GM18517 (cell line): ENCODE measurements around the gene PCLO.
"Not testable (repeated sequence)": the region's sequence is repeated elsewhere in the genome, so short reads cannot be mapped to it uniquely, and the experiment has no call there.

ENCODE experiments used
- ATAC-seq: cut with Tn5 transposase; IDR thresholded peaks from one replicate; pipeline ENCODE4 v1.9.1; 2021; ENCODE audit warnings: mild to moderate bottlenecking, moderate library complexity; ENCODE audit not compliant: unreplicated experiment

PCLO gene

GRCh38 chr7:82745117-82745516 lies 417.6 kb downstream of the PCLO start:
- no peak for ATAC-seq

DNA sequence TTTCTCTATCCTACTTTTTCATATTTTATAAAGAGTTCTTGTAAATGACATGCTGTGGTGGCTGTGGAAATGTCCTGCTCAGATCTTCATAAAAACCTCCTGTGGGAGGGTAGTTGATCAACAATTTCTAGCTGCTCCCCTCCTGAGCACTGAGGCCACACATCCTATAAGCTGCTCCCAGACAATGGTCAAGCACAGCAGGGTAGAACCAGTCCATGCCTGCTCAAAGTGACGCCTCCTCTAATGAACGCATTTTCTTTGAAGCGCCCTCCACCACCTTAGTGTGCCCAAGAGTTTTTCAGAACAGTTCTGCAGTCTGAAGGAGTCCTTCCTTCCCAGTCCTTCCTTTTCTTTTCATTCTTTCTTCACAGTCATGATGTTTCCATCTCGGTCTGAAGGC lies 420.5 kb downstream of the PCLO start:
- no peak for ATAC-seq

- ATAC-seq, result no peak
Measured at GRCh38 chr7:82741493-82741892, 421.2 kb downstream of the PCLO start.

- ATAC-seq, result no peak
Measured at GRCh38 chr7:82740246-82740848, 422.3 kb downstream of the PCLO start.

DNA sequence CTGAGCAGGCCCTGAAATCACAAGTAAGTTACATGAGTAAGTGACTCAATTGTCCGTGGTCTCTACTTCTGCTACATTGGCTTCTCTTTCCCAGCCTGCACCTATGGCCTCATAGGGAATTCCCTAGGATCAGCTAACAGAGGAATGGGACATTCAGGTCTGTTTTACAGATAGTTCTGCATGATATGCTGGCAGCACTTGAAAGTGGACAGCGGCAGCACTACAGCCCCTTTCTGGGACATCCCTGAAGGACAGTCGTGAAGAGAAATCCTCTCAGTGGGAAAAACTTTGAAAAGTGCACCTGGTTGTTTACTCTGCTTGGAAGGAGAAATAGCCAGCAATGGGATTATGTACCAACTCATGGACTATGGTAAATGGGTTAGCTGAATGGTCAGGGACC lies 426.1 kb downstream of the PCLO start:
- ATAC-seq, result no peak

- no peak for ATAC-seq
Measured at GRCh38 chr7:82732677-82733076, 430.0 kb downstream of the PCLO start.

DNA sequence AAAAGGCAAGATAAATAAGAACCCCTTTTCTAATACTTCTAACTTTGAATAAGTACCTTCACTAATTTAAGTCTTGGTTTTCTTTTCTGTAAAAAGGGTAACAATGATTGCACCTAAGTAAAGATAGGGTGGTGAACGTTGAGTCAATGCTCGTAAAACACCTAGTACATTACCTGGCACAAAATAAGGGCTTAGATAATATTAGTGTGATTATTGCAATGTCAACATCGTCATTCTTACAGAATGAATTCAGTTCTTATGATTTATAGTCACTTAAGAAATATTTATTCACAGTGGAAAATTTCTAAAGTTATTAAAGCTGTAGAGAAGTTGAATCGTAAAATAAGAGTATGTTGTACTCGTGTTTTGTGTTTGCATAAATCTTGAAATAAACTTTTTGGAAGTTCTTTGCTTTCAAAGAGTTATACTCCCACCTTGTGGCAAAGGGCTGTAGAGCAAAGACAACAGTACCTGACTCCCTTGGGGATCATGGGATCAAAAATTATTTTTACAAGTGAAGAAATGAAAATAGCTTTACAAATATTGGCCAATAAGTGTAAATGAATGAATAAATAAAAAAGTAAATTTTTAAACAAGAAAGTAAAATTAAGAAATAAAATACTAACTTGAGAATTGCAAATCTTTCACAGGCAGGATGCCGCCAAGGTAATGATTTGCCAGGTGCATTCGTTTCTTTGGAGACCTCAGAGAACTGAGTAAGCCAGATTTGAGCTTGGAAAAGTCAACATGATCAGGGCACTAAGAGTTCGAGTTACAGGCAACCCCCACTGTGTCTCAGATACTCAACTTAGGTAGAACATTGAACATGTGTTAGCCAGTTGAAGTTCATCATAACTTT lies 433.3 kb downstream of the PCLO start:
- no peak for ATAC-seq

DNA sequence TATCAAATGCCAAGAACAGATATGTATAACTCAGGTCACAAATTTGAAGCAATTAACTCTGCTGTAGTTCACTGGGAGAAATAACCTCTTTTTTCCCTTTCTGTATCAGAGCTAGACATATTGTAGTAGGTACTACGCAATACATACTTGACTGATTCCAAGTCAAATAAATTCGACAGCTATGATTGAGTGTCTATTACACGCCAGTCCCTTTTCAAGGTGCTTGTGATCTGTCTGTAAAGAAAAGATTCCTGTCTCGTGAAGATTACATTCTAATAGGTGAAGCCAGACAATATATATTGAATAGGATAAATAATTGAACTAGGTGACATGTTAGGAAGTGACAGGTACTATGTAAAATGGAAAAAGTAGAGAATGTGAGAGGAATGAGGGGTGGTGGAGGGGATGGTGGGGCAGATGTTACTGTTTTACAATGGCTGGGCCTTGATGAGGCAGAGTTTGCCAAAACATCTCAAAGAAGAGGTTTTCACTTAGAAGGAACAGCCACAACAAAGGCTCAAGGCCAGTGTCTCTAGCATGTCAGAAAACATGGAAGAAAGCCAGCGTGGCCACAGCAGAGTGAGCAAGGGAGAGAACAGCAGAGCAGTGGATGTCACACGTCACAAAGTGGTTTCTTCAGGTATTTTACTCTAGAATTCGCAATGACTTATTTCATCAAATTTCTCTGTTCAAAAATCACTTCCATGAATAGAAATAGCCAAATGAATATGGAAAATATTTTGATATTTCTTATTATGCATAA lies 436.5 kb downstream of the PCLO start:
- ATAC-seq, result no peak

DNA sequence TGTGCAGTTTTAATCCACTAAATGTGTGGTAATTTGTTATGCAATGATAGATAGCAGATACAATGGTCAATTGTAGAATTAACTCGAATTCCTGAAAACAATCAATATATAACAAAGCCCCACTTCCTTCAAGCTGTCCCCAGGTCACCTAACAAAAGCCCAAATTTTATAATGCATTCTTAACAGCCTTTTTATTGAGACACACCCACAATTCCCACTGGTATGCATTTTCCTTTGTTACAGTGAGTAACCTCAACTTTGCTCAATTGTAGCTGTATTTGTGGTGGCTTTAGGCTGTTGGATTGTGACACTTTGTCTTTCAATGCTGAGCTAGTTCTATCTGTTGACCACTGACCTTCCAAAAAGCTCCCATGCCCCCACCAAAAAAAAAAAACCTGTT lies 439.3 kb downstream of the PCLO start:
- ATAC-seq, result no peak

- ATAC-seq, result no peak
Measured at GRCh38 chr7:82722946-82723345, 439.7 kb downstream of the PCLO start.

DNA sequence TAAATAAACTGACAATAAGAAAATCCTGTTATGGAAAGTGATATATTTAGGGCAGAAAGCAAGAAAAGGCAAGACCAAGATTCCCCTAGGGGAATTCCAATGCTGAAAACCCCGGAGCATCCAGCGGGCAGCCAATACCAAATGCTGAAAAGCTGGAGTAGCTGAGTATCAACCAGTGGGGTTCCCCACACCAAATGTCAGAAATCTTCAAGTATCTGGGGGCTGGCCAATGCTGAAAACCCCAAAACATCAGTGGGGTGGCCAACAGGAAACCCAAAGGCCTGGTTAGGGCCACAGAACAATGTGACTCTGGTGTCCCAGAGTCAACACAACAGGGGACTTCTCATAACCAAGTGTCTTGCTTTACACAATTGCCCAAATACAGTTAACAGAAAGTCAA lies 447.3 kb downstream of the PCLO start:
- no peak for ATAC-seq

DNA sequence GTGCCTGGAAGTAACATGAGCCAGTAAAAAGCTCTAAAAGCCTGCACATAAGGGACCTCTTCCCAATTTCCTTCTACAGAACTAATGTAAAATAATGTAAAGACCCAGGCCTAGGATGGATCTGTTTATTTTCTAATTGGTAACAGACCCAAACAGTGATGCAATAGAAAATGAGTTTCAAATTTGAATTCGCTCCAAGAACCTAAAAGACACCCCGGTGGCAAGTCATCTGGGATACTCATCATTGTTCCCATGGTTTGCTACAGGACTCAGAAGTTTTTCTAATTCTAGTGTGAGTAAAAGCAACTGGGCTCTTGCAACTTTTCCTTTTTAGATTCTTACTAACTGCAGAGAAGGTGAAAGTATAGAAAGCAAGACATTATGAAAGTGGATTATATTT lies 447.8 kb downstream of the PCLO start:
- no peak for ATAC-seq

- ATAC-seq, result no peak
Measured at GRCh38 chr7:82713506-82713905, 449.2 kb downstream of the PCLO start.

DNA sequence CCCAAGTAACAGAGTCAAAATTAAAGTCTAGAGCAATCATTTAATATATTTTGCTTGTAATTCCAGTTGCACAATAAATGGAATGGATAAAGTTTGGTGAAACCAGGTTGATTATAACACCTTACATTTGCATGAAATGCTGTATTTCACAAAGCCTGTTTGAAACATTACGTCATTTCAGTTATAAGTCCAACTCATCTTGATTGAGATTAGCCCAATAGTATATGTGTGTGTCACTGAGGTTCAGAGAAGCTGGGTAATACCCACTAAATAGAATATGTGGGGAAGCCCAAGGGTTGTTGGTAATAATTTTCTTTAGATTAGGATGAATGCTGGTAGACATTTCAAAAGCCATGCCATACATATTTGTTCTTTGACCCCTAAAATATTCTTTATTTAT lies 456.3 kb downstream of the PCLO start:
- ATAC-seq, result not testable (repeated sequence)

GRCh38 chr7:82705517-82706260 lies 457.0 kb downstream of the PCLO start:
- no peak for ATAC-seq

DNA sequence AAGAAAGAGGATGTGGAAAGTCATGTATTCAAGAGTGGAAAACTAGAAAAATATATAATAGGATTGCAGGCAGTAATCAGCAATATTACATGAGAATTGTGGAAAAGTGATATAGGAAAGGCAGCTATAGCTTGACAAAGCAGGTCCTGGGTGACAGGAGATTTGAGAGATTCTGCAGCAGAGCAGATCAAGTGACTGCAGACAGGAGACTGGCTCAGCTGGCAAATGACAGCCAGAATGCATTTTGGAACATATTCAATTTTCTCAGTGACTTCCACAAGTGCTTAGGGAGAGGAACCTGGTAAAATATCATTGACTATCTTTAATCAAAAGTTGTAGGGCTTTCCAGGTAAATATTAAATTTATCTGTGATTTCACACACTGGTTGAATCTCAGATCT lies 458.6 kb downstream of the PCLO start:
- ATAC-seq, result no peak
